H1 (cell line): Measurements from ENCODE around the gene AKR7A3.

Experiments
- BRCA1 ChIP-seq: IDR thresholded peaks from 2 replicates; pipeline ENCODE4 v1.6.1; 2012; ENCODE audit warnings: low read depth, low read length, improper control_type of control experiment
- EGR1 ChIP-seq: IDR thresholded peaks from 2 replicates; pipeline ENCODE4 v1.6.1; 2011; ENCODE audit warnings: low read depth, low read length, borderline replicate concordance
- MAFK ChIP-seq: IDR thresholded peaks from 2 replicates; pipeline ENCODE4 v1.6.1; 2012; ENCODE audit warnings: low read depth, mild to moderate bottlenecking, improper control_type of control experiment, low read length
- RAD21 ChIP-seq, 2 experiments: IDR thresholded peaks in 1 of 2; conservative IDR thresholded peaks in 1 of 2; 2 replicates each; pipeline ENCODE4 v1.6.1; 2011; ENCODE audit warnings: low read depth in 2 of 2, low read length in 2 of 2, improper control_type of control experiment in 1 of 2, inconsistent platforms in 1 of 2, mild to moderate bottlenecking in 1 of 2, moderate library complexity in 1 of 2
- RNF2 ChIP-seq: fragments of 200-900, 300-1000 bp; sonication (generic); IDR thresholded peaks from 2 replicates; pipeline ENCODE4 v1.7.1; 2016; ENCODE audit warnings: borderline replicate concordance, low read depth, mild to moderate bottlenecking, antibody characterized with exemption, low read length; ENCODE audit not compliant: poor library complexity, severe bottlenecking; ENCODE audit errors: missing control alignments
- TAF1 ChIP-seq: IDR thresholded peaks from 2 replicates; pipeline ENCODE4 v1.6.1; 2011; ENCODE audit warnings: mild to moderate bottlenecking, low read depth, low read length
- TCF12 ChIP-seq: IDR thresholded peaks from 2 replicates; pipeline ENCODE4 v1.6.1; 2011; ENCODE audit warnings: low read depth, mild to moderate bottlenecking, low read length
- TF ChIP-seq, protein P1 (sequence below), 3 experiments: IDR thresholded peaks; 1 replicate in 2 of 3; 2 replicates in 1 of 3; pipeline versions ENCODE4 v1.5.1 to v1.6.1; 2011; ENCODE audit warnings: low read length in 3 of 3, mild to moderate bottlenecking in 3 of 3, inconsistent platforms in 2 of 3, low read depth in 1 of 3, moderate library complexity in 1 of 3; ENCODE audit not compliant: insufficient read depth in 1 of 3; ENCODE audit errors: control extremely low read depth in 1 of 3

DNA sequence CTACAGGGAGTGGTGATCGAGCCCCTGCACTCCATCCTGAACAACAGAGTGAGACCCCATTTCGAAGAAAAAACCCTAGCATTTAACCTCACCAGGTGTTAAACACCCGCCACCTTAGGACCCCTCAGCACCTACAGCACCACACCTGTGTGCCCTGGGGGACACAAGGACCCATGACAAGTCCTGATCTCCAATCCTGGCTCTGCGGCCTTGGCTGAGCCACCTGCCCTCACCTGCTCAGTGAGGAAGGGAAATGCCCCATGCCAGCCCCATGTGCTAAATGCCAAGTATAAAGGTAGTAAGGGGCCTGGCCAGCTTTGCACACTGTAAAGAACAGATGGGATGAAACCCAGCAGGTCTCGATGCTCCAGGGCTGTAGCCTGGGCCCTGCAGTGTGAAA lies 25.8 kb downstream of the AKR7A3 start:
- TF ChIP-seq RNF2 (no peak), TCF12 (no peak), EGR1 (no peak), TAF1 (no peak), MAFK (no peak), RAD21 (IDR thresholded peaks at IDR 0.05 in 1 of 2, conservative IDR thresholded peaks at IDR 0.05 in 1 of 2; ENCODE audit: low read depth in 2 of 2, low read length in 2 of 2) (no peak), BRCA1 (no peak)
- TF ChIP-seq, protein P1, sequence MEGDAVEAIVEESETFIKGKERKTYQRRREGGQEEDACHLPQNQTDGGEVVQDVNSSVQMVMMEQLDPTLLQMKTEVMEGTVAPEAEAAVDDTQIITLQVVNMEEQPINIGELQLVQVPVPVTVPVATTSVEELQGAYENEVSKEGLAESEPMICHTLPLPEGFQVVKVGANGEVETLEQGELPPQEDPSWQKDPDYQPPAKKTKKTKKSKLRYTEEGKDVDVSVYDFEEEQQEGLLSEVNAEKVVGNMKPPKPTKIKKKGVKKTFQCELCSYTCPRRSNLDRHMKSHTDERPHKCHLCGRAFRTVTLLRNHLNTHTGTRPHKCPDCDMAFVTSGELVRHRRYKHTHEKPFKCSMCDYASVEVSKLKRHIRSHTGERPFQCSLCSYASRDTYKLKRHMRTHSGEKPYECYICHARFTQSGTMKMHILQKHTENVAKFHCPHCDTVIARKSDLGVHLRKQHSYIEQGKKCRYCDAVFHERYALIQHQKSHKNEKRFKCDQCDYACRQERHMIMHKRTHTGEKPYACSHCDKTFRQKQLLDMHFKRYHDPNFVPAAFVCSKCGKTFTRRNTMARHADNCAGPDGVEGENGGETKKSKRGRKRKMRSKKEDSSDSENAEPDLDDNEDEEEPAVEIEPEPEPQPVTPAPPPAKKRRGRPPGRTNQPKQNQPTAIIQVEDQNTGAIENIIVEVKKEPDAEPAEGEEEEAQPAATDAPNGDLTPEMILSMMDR (IDR thresholded peaks at IDR 0.05; ENCODE audit: control extremely low read depth in 1 of 3, insufficient read depth in 1 of 3, low read depth in 1 of 3, low read length in 3 of 3), result no peak
